GM19455 (cell line): Measurements from ENCODE around the gene KLK7.
"Not testable (repeated sequence)": the region's sequence is repeated elsewhere in the genome, so short reads cannot be mapped to it uniquely, and the experiment has no call there.

ENCODE experiments used
- ATAC-seq: cut with Tn5 transposase; IDR thresholded peaks from one replicate; pipeline ENCODE4 v1.9.1; 2021; ENCODE audit not compliant: unreplicated experiment

The KLK7 gene

GRCh38 chr19:51012661-51013190, 29.0 kb upstream of the KLK7 start:
- ATAC-seq = no peak

DNA sequence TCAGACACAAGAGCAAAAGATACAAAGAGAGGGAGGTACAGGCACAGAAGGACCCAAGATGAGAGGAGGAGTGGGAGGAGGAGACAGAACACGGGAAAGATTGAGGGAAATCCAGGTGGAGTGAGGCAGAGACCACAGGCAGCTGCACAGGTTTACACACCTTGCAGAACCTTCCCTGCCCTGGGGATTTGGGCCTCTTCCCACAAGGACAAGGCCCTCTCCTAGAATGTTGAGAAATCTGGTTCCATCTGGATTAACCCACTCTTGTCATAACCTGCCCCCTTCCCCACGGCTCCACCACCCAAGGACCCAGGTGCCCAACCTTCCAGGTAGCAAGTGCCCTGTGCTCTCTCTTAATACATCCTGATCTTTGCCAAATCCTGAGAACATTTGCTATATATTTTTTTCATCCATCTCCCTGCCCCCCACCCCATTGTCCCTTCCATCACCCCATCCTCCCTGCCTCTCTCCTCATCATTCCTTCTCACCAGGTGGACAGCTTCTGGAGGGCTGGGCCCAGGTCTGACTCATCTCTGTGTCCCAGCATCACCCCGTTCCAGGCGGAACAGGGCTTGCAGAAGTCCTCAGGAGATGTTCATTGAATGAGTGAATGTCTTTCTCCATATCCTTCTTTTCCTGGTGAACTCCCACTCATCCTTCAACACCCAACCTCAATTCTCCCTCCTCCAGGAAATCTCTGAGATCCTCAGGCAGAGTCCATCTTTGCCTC, 26.5 kb upstream of the KLK7 start:
- no peak for ATAC-seq

GRCh38 chr19:51009061-51009891, 25.6 kb upstream of the KLK7 start:
- no peak for ATAC-seq

- no peak for ATAC-seq
Observed at GRCh38 chr19:51007488-51007887, 23.8 kb upstream of the KLK7 start.

- ATAC-seq = no peak
Observed at GRCh38 chr19:51006406-51006805, 22.7 kb upstream of the KLK7 start.

DNA sequence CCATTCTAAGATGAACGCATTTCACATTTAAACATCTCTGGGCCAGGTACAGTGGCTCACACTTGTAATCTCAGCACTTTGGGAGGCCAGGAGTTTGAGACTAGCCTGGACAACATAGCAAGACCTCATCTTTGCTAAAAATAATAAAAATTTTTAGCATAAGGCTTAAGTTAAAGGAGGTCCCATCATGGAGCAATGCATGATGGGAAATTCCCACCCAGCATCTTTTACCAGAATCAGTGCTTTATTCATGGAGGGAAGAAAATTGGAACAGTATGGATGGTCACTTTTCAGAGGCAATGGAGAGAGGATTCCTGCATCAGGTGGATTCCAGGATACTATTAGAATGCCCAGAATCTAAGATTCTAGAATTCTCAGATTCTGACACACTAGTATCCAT, 21.5 kb upstream of the KLK7 start:
- ATAC-seq = no peak

- no peak for ATAC-seq
Observed at GRCh38 chr19:51003316-51003715, 19.6 kb upstream of the KLK7 start.

DNA sequence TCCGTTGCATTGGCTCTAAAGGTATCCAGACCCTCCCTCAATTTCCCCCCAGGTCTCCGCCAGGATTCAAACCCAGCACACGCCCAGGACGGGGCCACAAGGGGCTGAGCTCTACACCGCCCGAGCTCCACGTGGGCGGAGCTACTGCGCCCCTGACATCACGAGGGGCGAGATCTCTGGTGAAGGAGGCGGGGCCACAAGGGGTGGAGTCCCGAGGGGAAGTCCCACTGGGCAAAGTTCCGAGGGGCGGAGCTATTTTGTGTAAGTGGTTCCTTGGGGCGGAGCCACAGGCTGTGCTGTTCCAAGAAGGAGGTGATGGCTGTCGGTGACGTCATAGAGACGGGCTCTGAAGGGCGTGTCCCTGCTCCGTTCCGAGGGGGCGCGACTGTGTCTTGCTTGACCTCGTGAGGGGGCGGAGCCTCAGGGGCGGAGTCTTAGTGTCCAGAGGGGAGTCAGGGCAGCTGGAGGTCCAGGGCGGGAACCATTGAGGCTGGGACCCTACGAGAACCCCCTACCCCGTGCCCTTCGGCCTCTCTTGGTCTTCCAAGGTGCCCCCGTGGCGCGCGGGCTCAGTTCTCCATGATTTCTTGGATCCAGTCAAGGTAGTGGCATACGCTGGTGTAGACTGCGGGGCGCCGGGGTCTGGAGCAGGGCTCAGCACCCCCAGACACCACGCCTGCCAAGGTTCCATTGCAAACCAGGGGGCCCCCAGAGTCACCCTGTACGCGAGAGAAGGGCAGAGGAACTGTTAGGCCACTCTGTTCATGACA, 19.0 kb upstream of the KLK7 start:
- no peak for ATAC-seq

GRCh38 chr19:51002089-51002532, 18.4 kb upstream of the KLK7 start:
- ATAC-seq = no peak

DNA sequence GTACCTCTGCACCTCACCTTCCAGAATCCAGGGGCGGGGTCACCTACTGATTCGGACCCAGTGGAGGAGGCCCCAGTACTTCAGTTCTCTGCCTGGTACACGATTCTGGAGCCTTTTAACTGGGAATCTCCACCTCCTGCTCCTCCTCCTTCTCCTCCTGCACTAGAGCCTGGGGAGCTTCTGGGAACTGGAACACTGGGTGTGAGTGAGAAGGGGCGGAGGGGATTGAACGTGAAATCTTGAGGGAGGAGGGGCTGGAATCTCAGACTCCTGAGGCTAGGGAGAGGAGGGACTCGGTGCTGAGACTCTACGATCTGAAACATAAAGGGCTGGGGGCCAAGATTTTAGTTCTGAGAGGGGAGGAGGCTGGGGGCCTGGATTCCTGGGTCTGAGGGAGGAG, 17.8 kb upstream of the KLK7 start, which contains the start of gene KLK8:
KLK8 (minus strand) TSS at position 90 of the 400 bp plus-strand sequence. CDS start 437 bp downstream, outside the sequence.
- no peak for ATAC-seq

GRCh38 chr19:51000981-51001380, 17.3 kb upstream of the KLK7 start:
- no peak for ATAC-seq

DNA sequence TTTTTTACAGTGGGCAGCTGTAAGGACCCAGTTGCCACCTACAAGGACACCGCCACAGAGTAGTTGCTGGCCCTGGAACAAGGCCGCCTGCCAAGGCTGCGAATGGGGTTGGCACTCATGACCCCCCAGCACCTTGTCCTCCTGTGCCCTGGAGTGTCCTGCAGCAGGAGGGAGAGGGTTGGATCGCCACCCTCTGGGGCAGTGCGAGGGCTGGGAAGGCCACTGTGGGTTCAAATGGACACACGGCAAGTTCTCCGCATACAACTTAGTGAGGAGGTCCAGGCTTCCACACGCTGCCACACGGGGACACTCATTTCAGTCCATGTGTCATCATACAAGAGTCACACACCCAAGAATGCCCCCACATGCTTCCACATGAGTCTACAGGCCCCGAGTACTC, 16.7 kb upstream of the KLK7 start:
- ATAC-seq = no peak

DNA sequence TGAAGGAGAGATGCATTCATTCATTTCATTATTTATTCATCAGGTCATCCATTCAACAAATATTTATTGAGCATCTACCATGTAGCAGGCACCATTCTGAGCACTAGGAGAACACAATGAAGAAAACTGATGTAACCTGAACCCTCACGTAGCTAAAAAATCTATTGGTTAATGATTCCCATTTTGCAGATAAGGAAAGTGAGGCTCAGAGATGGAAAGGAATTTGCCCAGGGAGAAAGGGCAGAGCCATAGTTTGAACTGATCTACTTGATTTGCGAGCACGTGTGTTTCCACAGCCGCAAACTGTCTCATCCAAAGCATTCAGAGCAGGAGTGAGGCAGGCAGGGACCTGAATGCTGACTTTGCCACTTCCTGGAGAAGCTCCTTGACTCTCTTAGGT, 15.0 kb upstream of the KLK7 start:
- no peak for ATAC-seq

GRCh38 chr19:50998061-50998460, 14.3 kb upstream of the KLK7 start:
- ATAC-seq = no peak

DNA sequence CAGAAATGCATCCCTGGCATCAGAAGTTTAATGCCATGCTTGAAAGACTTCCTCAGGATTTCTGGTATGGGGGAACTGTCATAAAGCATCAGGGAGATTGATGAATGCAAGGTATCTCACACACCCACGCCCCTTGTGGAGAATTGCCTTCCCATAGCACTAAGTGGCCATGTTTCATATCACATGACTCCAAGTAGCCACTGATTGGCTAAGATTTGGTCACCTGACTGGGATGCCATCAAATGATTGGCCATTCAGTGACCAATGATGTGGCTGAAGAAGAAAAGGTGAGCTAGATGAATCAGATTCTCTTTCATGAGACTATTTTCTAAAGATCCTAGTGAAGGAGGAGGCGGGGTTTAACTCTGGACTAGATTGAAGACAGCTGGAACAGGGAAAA, 10.4 kb upstream of the KLK7 start:
- ATAC-seq = no peak

DNA sequence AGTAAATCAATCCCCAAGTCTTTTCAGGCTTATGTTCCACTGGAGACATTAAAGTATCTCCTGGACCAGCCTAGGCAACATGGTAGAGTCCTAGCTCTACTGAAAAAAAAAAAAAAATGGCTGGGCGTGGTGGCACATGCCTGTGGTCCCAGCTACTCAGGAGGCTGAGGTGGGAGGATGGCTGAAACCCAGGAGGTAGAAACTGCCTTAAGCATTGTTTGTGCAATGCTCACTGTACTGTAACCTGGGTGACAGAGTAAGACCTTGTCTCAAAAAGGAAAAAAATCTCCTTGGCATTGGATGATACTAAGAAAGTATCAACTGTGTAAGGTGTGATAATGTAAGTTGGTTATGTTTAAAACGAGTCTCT, 8.9 kb upstream of the KLK7 start:
- ATAC-seq = no peak

GRCh38 chr19:50984416-50984815, 699 bp upstream of the KLK7 start:
- ATAC-seq = not testable (repeated sequence)

- ATAC-seq = no peak
Observed at GRCh38 chr19:50982186-50982585, 1.5 kb downstream of the KLK7 start.

DNA sequence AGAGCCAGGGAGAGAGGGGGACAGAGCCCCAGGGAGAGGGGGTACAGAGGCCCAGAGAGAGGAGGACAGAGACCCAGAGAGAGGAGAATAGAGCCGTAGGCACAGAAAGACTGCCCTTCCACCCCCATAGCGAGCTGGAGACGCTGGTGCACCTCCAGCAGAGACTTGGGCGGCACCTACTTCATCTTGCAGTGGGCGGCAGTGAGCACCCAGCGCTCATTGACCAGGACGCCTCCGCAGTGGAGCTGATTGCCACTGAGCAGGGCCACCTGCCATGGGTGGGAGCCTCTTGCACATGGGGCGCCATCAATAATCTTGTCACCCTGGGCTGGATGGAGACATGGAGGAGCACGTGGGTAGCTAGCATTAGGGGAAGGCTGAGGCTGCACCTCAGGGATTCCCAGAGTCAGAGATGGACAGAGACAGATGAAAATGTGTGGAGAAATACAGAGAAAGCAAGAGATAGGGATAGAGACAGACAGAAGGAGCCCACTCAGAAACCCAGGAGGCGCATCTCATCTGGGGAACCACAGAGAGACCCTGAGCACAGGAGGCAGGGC, 2.0 kb downstream of the KLK7 start:
- ATAC-seq = no peak

DNA sequence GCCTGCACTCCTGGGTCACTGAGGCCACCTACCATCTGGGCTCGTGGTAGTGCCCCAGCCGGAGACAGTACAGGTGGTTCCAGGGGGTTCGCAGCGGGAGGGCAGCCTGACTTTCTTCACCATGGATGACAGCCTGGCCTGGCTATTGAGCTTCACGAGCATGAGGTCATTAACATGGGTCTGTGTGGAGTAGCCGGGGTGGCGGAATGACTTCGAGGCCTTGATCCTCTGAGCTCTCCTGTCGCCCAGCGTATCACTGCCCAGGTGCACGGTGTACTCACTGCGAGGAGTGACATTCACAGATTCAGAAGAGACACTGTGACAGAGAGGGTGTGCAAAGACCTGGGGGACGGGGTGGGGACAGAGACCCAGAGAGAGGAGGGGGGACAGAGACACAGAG, 3.5 kb downstream of the KLK7 start:
- ATAC-seq = no peak

GRCh38 chr19:50979758-50980157, 4.0 kb downstream of the KLK7 start:
- ATAC-seq = no peak
